Measurements from ENCODE around the gene ZC3H10.

Gene ZC3H10

DNA sequence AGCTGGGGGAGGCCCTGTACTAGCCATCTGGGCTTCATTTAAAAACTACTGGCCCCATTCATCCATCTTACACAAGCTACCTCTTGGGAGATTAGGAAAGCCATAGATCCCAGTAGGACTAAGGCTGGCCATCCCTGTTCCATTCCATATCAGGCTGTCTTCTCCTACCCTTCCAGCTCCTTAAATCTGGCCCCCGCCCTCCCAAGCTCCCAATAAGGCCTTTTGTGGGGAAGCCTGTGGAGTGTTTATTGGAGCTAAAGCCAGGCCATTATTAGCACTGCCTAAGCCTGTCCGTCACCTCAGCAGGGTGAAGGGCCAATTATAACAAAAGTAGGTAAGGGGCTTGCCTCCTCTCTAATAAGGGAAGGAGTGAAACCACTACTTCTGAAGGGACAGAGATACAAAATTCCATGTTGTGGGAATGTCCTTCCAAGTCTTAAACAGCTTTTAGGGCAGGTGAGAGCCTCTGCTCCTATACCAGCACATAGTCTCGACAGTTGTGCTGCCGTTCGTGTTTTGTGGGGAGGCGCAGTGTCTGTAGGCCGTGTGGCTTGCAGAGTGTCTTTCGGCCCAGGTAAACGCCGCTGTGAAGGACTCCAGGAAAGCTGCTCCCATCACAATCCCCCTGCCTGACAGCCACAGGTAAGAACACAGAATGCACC, 43.8 kb downstream of the ZC3H10 start:
- TF ChIP-seq EGR1 (IDR thresholded peaks at IDR 0.05) (no peak), TAF1 (IDR thresholded peaks at IDR 0.05; ENCODE audit: low read depth) (no peak), TCF12 (IDR thresholded peaks at IDR 0.05; ENCODE audit: low read depth) (no peak), CREB1 (IDR thresholded peaks at IDR 0.05; ENCODE audit: low read depth) (no peak), EP300 (IDR thresholded peaks at IDR 0.05; ENCODE audit: borderline replicate concordance) (no peak), ZBTB7A (IDR thresholded peaks at IDR 0.05; ENCODE audit: low read depth) (no peak), TEAD4 (IDR thresholded peaks at IDR 0.05) (no peak), RAD21 (IDR thresholded peaks at IDR 0.05; ENCODE audit: low read depth) (no peak), NFIC (IDR thresholded peaks at IDR 0.05) (no peak), YY1 (IDR thresholded peaks at IDR 0.05; ENCODE audit: low read depth) (no peak), FOXM1 (IDR thresholded peaks at IDR 0.05; ENCODE audit: borderline replicate concordance, low read depth) (no peak), CEBPB (IDR thresholded peaks at IDR 0.05) (no peak)
- TF ChIP-seq, protein P1, sequence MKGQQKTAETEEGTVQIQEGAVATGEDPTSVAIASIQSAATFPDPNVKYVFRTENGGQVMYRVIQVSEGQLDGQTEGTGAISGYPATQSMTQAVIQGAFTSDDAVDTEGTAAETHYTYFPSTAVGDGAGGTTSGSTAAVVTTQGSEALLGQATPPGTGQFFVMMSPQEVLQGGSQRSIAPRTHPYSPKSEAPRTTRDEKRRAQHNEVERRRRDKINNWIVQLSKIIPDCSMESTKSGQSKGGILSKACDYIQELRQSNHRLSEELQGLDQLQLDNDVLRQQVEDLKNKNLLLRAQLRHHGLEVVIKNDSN (IDR thresholded peaks at IDR 0.05): no peak
- TF ChIP-seq, protein P2, sequence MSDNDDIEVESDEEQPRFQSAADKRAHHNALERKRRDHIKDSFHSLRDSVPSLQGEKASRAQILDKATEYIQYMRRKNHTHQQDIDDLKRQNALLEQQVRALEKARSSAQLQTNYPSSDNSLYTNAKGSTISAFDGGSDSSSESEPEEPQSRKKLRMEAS (IDR thresholded peaks at IDR 0.05): no peak
- TF ChIP-seq, protein P3, sequence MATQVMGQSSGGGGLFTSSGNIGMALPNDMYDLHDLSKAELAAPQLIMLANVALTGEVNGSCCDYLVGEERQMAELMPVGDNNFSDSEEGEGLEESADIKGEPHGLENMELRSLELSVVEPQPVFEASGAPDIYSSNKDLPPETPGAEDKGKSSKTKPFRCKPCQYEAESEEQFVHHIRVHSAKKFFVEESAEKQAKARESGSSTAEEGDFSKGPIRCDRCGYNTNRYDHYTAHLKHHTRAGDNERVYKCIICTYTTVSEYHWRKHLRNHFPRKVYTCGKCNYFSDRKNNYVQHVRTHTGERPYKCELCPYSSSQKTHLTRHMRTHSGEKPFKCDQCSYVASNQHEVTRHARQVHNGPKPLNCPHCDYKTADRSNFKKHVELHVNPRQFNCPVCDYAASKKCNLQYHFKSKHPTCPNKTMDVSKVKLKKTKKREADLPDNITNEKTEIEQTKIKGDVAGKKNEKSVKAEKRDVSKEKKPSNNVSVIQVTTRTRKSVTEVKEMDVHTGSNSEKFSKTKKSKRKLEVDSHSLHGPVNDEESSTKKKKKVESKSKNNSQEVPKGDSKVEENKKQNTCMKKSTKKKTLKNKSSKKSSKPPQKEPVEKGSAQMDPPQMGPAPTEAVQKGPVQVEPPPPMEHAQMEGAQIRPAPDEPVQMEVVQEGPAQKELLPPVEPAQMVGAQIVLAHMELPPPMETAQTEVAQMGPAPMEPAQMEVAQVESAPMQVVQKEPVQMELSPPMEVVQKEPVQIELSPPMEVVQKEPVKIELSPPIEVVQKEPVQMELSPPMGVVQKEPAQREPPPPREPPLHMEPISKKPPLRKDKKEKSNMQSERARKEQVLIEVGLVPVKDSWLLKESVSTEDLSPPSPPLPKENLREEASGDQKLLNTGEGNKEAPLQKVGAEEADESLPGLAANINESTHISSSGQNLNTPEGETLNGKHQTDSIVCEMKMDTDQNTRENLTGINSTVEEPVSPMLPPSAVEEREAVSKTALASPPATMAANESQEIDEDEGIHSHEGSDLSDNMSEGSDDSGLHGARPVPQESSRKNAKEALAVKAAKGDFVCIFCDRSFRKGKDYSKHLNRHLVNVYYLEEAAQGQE (IDR thresholded peaks at IDR 0.05; ENCODE audit: low read depth): no peak

DNA sequence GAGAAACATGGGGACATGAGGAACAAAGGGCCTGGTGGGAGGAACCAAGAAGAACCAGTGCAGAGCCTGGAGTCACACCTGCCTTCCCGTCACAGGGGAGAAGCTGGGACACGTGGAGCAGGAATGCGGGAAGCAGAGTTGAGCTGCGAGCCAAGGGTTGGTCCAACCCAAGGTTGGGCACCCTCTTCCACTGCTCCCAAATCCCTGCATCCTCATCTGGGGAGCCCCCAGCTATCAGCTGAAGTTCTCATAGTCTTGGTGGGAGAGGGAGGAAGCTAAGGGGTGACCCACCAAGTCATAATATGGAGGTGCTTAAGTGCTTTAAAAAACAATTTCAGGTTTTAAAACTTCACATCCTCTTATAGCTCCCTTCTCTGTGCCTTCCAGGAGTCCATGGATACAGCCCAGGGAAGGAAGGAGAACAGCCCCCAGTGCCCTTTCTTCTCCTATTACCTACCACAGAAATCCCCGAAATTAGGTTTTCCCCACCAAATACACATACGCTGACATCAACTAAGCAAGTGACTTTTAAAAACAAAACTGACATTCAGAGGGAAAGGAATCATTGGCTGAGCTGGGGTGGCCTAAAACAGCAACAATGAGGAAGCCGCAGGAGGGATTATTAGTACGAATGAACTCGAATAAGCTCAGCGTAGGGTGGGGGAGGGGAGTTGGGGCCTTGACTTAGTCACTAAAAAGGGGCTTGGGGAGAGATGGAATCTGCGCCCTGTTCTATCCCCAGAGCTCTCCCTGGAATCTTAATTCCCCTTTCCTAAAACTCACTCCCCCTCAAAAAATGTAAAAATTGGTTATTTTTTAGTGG, 44.6 kb downstream of the ZC3H10 start:
- TF ChIP-seq TEAD4 (IDR thresholded peaks at IDR 0.05): 0 out of 2 replicates have a peak, but pooled peaks have one; percentile 8
- TF ChIP-seq, protein P3 (IDR thresholded peaks at IDR 0.05; ENCODE audit: low read depth): no peak

DNA sequence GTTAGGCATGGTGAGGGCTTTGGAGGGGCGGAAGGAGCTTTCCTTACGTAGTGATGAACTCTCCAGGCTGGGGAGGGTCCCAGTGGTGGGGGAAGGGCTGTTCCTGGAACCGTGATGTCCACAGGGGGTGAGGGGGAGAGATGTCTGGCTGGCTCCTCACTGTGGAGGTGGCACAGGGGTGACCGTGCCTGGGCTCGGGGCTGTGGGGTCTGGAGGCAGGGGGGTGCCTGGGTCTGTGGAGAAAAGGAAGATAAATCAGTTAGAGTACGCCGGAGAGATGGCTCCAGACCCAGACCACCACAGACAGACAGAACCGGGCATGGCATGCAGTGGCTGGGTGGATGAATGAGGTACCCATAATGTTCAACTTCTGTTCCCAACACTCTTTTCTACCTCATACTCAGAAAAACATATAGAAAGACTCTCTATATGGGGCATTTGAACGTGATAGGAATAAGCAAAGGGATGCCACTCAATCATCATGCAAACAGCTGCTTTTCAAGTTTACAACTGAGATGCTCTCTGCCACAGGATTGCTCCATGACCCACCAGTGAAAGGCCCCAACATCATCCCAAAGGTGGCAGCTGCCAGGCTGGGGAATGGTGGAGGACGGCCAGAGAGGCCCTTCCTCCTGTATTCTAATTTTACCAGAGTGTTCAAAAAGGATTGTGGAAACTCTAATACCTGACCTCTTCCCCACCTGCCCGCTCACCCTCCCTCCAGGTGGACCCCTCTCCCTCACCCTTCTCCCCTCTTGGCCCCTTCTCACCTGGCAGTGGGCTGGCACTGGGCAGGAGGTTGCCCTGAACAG, 45.7 kb downstream of the ZC3H10 start:
- TF ChIP-seq RAD21 (IDR thresholded peaks at IDR 0.05; ENCODE audit: low read depth) (no peak), TAF1 (IDR thresholded peaks at IDR 0.05; ENCODE audit: low read depth) (0 out of 2 replicates have a peak, but pooled peaks have one; percentile 23), CEBPB (IDR thresholded peaks at IDR 0.05) (no peak)

DNA sequence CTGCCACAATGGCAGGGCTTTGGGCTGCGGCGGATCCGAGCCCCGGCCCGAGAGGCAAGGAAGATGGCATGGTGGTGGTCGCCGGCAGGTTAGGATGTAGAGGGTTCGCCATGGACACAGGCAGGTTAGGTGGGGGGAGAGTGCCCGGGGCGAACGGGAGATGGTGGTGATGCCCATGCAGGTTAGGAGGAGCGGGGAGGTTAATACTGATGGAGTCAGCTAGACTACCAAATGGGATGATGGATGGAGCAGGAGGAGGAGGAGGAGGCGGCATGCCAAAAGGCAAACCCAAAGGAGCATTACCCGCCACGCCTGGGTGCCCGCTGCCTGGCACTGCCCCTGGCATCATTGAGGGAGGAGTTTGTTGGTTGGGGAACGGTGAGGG, 46.3 kb downstream of the ZC3H10 start:
- TF ChIP-seq, protein P1 (IDR thresholded peaks at IDR 0.05): no peak
- TF ChIP-seq CEBPB (IDR thresholded peaks at IDR 0.05) (no peak), EGR1 (IDR thresholded peaks at IDR 0.05) (no peak), TAF1 (IDR thresholded peaks at IDR 0.05; ENCODE audit: low read depth) (no peak), CREB1 (IDR thresholded peaks at IDR 0.05; ENCODE audit: low read depth) (no peak), YY1 (IDR thresholded peaks at IDR 0.05; ENCODE audit: low read depth) (no peak), FOXM1 (IDR thresholded peaks at IDR 0.05; ENCODE audit: borderline replicate concordance, low read depth) (no peak), EP300 (IDR thresholded peaks at IDR 0.05; ENCODE audit: borderline replicate concordance) (no peak), TEAD4 (IDR thresholded peaks at IDR 0.05) (no peak), ZBTB7A (IDR thresholded peaks at IDR 0.05; ENCODE audit: low read depth) (no peak), TCF12 (IDR thresholded peaks at IDR 0.05; ENCODE audit: low read depth) (no peak), NFIC (IDR thresholded peaks at IDR 0.05) (no peak), RAD21 (IDR thresholded peaks at IDR 0.05; ENCODE audit: low read depth) (no peak)
- TF ChIP-seq, protein P3 (IDR thresholded peaks at IDR 0.05; ENCODE audit: low read depth): no peak
- TF ChIP-seq, protein P2 (IDR thresholded peaks at IDR 0.05): no peak
